ENCODE measurements around the gene C13orf42. TPM values are rescaled to one million over a fixed set of nuclear protein-coding genes. Genes with fewer than 3 reads are reported as not detected.
A peak's percentile ranks its signal among the peaks of the same experiment; 100 is the strongest.

The C13orf42 gene
- total and polyA plus RNA-seq, 10 of the 15 experiments (the other 5 are each of a cell fraction or from before 2014, with no cell fraction given): not detected

- TF ChIP-seq ZNF592 (IDR thresholded peaks at IDR 0.05) (no peak), ELK1 (IDR thresholded peaks at IDR 0.05; ENCODE audit: low read depth, low read length) (no peak), ZNF217 (IDR thresholded peaks at IDR 0.05) (no peak), FOXK2 (IDR thresholded peaks at IDR 0.05) (no peak), LARP7 (IDR thresholded peaks at IDR 0.05) (no peak), KDM1A (IDR thresholded peaks at IDR 0.05; ENCODE audit: borderline replicate concordance) (no peak), TARDBP (IDR thresholded peaks at IDR 0.05; ENCODE audit: borderline replicate concordance) (no peak), SMC3 (IDR thresholded peaks at IDR 0.05; ENCODE audit: borderline replicate concordance, low read length) (peak; percentile 81), TBL1XR1 (IDR thresholded peaks at IDR 0.05; ENCODE audit: low read depth, low read length) (no peak), KLF5 (IDR thresholded peaks at IDR 0.05; ENCODE audit: partially characterized antibody) (peak; percentile 39)
These were observed 14.6 kb upstream of the C13orf42 start (continued) for GRCh38 chr13:51125495-51126226.

Data from GM12878 (cell line).